GM12878 (cell line): ENCODE measurements around the gene IL27RA. TPM values are rescaled to one million over a fixed set of nuclear protein-coding genes. Genes with fewer than 3 reads are reported as not detected.

Source experiments
- ATAC-seq: fragments of 200-7000 bp; cut with Tn5 transposase; 3 replicates; pipeline ENCODE4 v1.9.1; 2020; ENCODE audit warnings: mild to moderate bottlenecking, moderate library complexity
- BruUV-seq: library from RNA; stranded (reverse); fragments of 400-500 nt; replicated peaks from 2 replicates; lab custom pipeline; 2021; lab: Mats Ljungman, UMichigan
- CTCF ChIA-PET: fragments of 300-600 bp; sonication (Branson Sonifier 250); formaldehyde crosslinking; extraction: SDS; loops from one replicate; lab custom pipeline; 2021; ENCODE audit warnings: inconsistent platforms; lab: Yijun Ruan, JAX
- POLR2A ChIA-PET: fragments of 350-600 bp; formaldehyde crosslinking; extraction: SDS; loops from one replicate; lab custom pipeline; 2021; ENCODE audit warnings: inconsistent platforms; lab: Charles Lee
- RAD21 ChIA-PET: fragments of 300-600 bp; sonication (Branson Sonifier 250); formaldehyde crosslinking; loops from one replicate; lab custom pipeline; 2023; ENCODE audit warnings: antibody characterized with exemption; ENCODE audit not compliant: unreplicated experiment; lab: Charles Lee
- SMC1A ChIA-PET: fragments of 300-600 bp; sonication (Branson Sonifier 250); formaldehyde crosslinking; loops from one replicate; lab custom pipeline; 2023; ENCODE audit not compliant: unreplicated experiment, uncharacterized antibody; lab: Charles Lee
- DNase-seq: peaks from one replicate; pipeline ENCODE4 v3.0.0-alpha.2; 2011; ENCODE audit warnings: low read depth, low spot score
- FAIRE-seq: peaks from 3 replicates; lab custom pipeline; 2011; peaks lifted over from hg19 to GRCh38; lab: Jason Lieb, UNC
- H2AFZ ChIP-seq: 2 replicates; pipeline ENCODE4 v1.6.0; 2011; ENCODE audit warnings: low read depth, low read length, control low read depth; ENCODE audit not compliant: control insufficient read depth
- H3K27ac ChIP-seq: 2 replicates; pipeline ENCODE4 v1.5.1; 2011; ENCODE audit warnings: control low read depth; ENCODE audit not compliant: control insufficient read depth, insufficient read depth
- H3K27me3 ChIP-seq, 2 experiments: replicated peaks in 1 of 2; 2 replicates each; pipeline versions ENCODE4 v1.6.0 to v1.6.1; 2011; ENCODE audit warnings: low read length in 1 of 2; ENCODE audit not compliant: control insufficient read depth in 2 of 2, insufficient read depth in 2 of 2
- H3K36me3 ChIP-seq, 2 experiments: 2 replicates each; pipeline ENCODE4 v1.5.1; 2011; ENCODE audit warnings: low read length in 1 of 2; ENCODE audit not compliant: control insufficient read depth in 2 of 2, insufficient read depth in 2 of 2
- H3K4me1 ChIP-seq: 2 replicates; pipeline ENCODE4 v1.6.1; 2011; ENCODE audit warnings: mild to moderate bottlenecking, low read length, moderate library complexity, mixed read lengths; ENCODE audit not compliant: control insufficient read depth, insufficient read depth
- H3K4me2 ChIP-seq: 2 replicates; pipeline ENCODE4 v1.6.0; 2011; ENCODE audit warnings: control low read depth; ENCODE audit not compliant: control insufficient read depth, insufficient read depth
- H3K4me3 ChIP-seq: fragments of 200-600 bp; sonication (generic); 2 replicates; pipeline ENCODE4 v1.5.1; 2016
- H3K79me2 ChIP-seq: 2 replicates; pipeline ENCODE4 v1.6.0; 2011; ENCODE audit warnings: low read length; ENCODE audit not compliant: control insufficient read depth, insufficient read depth
- H3K9ac ChIP-seq: 2 replicates; pipeline ENCODE4 v1.8.0; 2011; ENCODE audit warnings: low read length, control low read depth, mixed read lengths; ENCODE audit not compliant: control insufficient read depth, insufficient read depth
- H3K9me3 ChIP-seq: replicated peaks from 3 replicates; pipeline ENCODE4 v1.5.1; 2011; ENCODE audit warnings: mild to moderate bottlenecking, low read length; ENCODE audit not compliant: control insufficient read depth, insufficient read depth
- H4K20me1 ChIP-seq: 2 replicates; pipeline ENCODE4 v1.6.0; 2011; ENCODE audit not compliant: control insufficient read depth, insufficient read depth
- CBFB ChIP-seq: IDR thresholded peaks from 2 replicates; pipeline ENCODE4 v1.6.1; 2016; ENCODE audit warnings: antibody characterized with exemption, low read depth
- MLLT1 ChIP-seq: fragments of 450-650 bp; IDR thresholded peaks from 2 replicates; pipeline ENCODE4 v1.6.1; 2016; ENCODE audit warnings: mild to moderate bottlenecking
- PKNOX1 ChIP-seq: fragments of 450-650 bp; IDR thresholded peaks from 2 replicates; pipeline ENCODE4 v1.6.1; 2016; ENCODE audit warnings: mild to moderate bottlenecking
- WGBS: methylation state at CpG from one replicate; pipeline ENCODE4 v1.1.6; 2016; ENCODE audit warnings: low lambda C conversion rate; ENCODE audit not compliant: insufficient replicate concordance, insufficient coverage; ENCODE audit errors: missing lambda C conversion rate; 5-methylcytosine and 5-hydroxymethylcytosine counted together
- in situ Hi-C: fragments of 300-500 bp; cut with MboI; formaldehyde crosslinking; loops from 9 replicates; pipeline ENCODE4 v1.14.3; 2018; ENCODE audit warnings: mixed read lengths
- intact Hi-C: fragments of 100-400 bp; cut with micrococcal nuclease; formaldehyde crosslinking; loops from one replicate; pipeline ENCODE4 v1.14.2; 2022; ENCODE audit not compliant: unreplicated experiment
- polyA plus RNA-seq, 11 experiments: library from polyadenylated mRNA; depleted of rRNA in 4 of 11; unstranded in 6 of 11; stranded (reverse) in 5 of 11; fragments of >200 nt; fragmentation: Nextera tagmentation in 4 of 11; fragmentation: Illumina TruSeq in 1 of 11; extraction: Ambion mirVana in 4 of 11; extraction: Trizol in 1 of 11; gene quantifications; 1 replicate in 1 of 11; 2 replicates in 10 of 11; pipeline versions ENCODE4 v1.2.1 to v1.2.3, GENCODE V29; 2011 to 2016; ENCODE audit warnings: inconsistent platforms in 2 of 11, missing spikeins in 2 of 11, low read depth in 1 of 11
- total RNA-seq, 4 experiments: library from RNA; depleted of rRNA in 3 of 4; stranded (reverse); fragments of >200 nt in 3 of 4; fragmentation: Illumina TruSeq in 1 of 4; extraction: Trizol in 1 of 4; gene quantifications; 2 replicates each; pipeline versions ENCODE4 v1.2.1 to v1.2.3, GENCODE V29; 2013 to 2021
- TF ChIP-seq, protein P1 (sequence below): IDR thresholded peaks from 2 replicates; pipeline ENCODE4 v1.6.1; 2012; ENCODE audit warnings: low read length, inconsistent platforms
- TF ChIP-seq, protein P2 (sequence below): IDR thresholded peaks from 2 replicates; pipeline ENCODE4 v1.6.1; 2012; ENCODE audit warnings: low read depth, low read length, improper control_type of control experiment

The IL27RA gene
- total and polyA plus RNA-seq, 10 of the 15 experiments (the other 5 are each of a cell fraction or from before 2014, with no cell fraction given) = 8.4 to 63.5 (median 41.2) TPM

GRCh38 chr19:14086098-14086497 is 54.5 kb downstream of the IL27RA start (continued):
- TF ChIP-seq, protein P1, sequence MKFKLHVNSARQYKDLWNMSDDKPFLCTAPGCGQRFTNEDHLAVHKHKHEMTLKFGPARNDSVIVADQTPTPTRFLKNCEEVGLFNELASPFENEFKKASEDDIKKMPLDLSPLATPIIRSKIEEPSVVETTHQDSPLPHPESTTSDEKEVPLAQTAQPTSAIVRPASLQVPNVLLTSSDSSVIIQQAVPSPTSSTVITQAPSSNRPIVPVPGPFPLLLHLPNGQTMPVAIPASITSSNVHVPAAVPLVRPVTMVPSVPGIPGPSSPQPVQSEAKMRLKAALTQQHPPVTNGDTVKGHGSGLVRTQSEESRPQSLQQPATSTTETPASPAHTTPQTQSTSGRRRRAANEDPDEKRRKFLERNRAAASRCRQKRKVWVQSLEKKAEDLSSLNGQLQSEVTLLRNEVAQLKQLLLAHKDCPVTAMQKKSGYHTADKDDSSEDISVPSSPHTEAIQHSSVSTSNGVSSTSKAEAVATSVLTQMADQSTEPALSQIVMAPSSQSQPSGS = no peak
- TF ChIP-seq PKNOX1 = no peak
- TF ChIP-seq, protein P2, sequence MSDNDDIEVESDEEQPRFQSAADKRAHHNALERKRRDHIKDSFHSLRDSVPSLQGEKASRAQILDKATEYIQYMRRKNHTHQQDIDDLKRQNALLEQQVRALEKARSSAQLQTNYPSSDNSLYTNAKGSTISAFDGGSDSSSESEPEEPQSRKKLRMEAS = no peak

- intact Hi-C loops (no loop called here), in situ Hi-C loops (no loop called here)
- H3K27me3 ChIP-seq = no peaks in the 10 kb centered on the region
- H3K36me3 ChIP-seq = peaks cover 3 to 5% of the 10 kb centered on the region in 2 experiments; a peak in 3 of 4 replicates
- ATAC-seq (no peak), DNase-seq (no peak), FAIRE-seq (no peak)
- H3K79me2 ChIP-seq = peaks cover 6% of the 10 kb centered on the region
- RAD21 ChIA-PET = no interaction called here
- CTCF ChIA-PET = interaction anchor here (0.7 to 1.0 kb wide), 2 partner anchors 12 to 209 kb away, joined by 3 read pairs; no protein-coding TSS in a partner anchor
- POLR2A ChIA-PET = interaction anchor here (1.0 to 1.5 kb wide), 3 partner anchors 8 to 49 kb away, joined by 3 to 5 read pairs (median 4); no protein-coding TSS in a partner anchor
- H2AFZ ChIP-seq = no peak overlapping the region; the same call in 1 of the 2 replicates
- H3K9ac ChIP-seq = peak overlapping the region; percentile 36; the same call in 1 of the 2 replicates
- peaks cover 2% of the 10 kb centered on the region; the same call in 1 of the 3 replicates for H3K9me3 ChIP-seq
- TF ChIP-seq MLLT1 (0 out of 2 replicates have a peak, but pooled peaks have one; percentile 24), CBFB (no peak)
- peak overlapping the region; percentile 85 for H3K4me2 ChIP-seq
- WGBS = 88% methylated on average over 30 of the region's 30 CpGs
- H3K4me1 ChIP-seq = peaks cover 7% of the 10 kb centered on the region; the same call in 1 of the 2 replicates
- H4K20me1 ChIP-seq = no peaks in the 10 kb centered on the region
- H3K27ac ChIP-seq = no peak overlapping the region
- SMC1A ChIA-PET = interaction anchor here (1.0 kb wide), 1 partner anchor 48 kb away, joined by 3 read pairs; the partner anchor contains the start of gene ASF1B
- peak overlapping the region; percentile 55 for H3K4me3 ChIP-seq
- BruUV-seq = TSS peak; percentile 72
Measured at GRCh38 chr19:14088634-14089411, 57.3 kb downstream of the IL27RA start.
